HG02759 (cell line): Measurements from ENCODE around the gene RASAL2.
"Not testable (repeated sequence)": the region's sequence is repeated elsewhere in the genome, so short reads cannot be mapped to it uniquely, and the experiment has no call there.

Experiments
- ATAC-seq: cut with Tn5 transposase; IDR thresholded peaks from one replicate; pipeline ENCODE4 v1.9.1; 2021; ENCODE audit warnings: mild to moderate bottlenecking, moderate library complexity; ENCODE audit not compliant: unreplicated experiment

The RASAL2 gene

GRCh38 chr1:178151831-178152230, 57.9 kb downstream of the RASAL2 start:
- ATAC-seq = no peak

- no peak for ATAC-seq
Observed at GRCh38 chr1:178155481-178156255, 61.8 kb downstream of the RASAL2 start.

- ATAC-seq = no peak
Observed at GRCh38 chr1:178160736-178161475, 67.0 kb downstream of the RASAL2 start.

- no peak for ATAC-seq
Observed at GRCh38 chr1:178161516-178161915, 67.6 kb downstream of the RASAL2 start.

- ATAC-seq = no peak
Observed at GRCh38 chr1:178165196-178165595, 71.3 kb downstream of the RASAL2 start.

GRCh38 chr1:178166429-178167024, 72.6 kb downstream of the RASAL2 start:
- ATAC-seq = no peak

GRCh38 chr1:178168536-178168935, 74.6 kb downstream of the RASAL2 start:
- ATAC-seq = no peak

GRCh38 chr1:178169649-178170048, 75.7 kb downstream of the RASAL2 start:
- ATAC-seq = no peak

- no peak for ATAC-seq
Observed at GRCh38 chr1:178172939-178173338, 79.0 kb downstream of the RASAL2 start.

GRCh38 chr1:178174539-178174938, 80.6 kb downstream of the RASAL2 start:
- no peak for ATAC-seq

- ATAC-seq = no peak
Observed at GRCh38 chr1:178180405-178180804, 86.5 kb downstream of the RASAL2 start.

GRCh38 chr1:178183796-178184195, 89.9 kb downstream of the RASAL2 start:
- no peak for ATAC-seq

GRCh38 chr1:178188306-178188705, 94.4 kb downstream of the RASAL2 start:
- no peak for ATAC-seq

- no peak for ATAC-seq
Observed at GRCh38 chr1:178189814-178190213, 95.9 kb downstream of the RASAL2 start.

- no peak for ATAC-seq
Observed at GRCh38 chr1:178190881-178191280, 97.0 kb downstream of the RASAL2 start.

GRCh38 chr1:178192686-178193085, 98.8 kb downstream of the RASAL2 start:
- ATAC-seq = no peak

GRCh38 chr1:178196631-178197030, 102.7 kb downstream of the RASAL2 start:
- ATAC-seq = no peak

- ATAC-seq = not testable (repeated sequence)
Observed at GRCh38 chr1:178202095-178202494, 108.2 kb downstream of the RASAL2 start.

GRCh38 chr1:178202546-178202945, 108.6 kb downstream of the RASAL2 start:
- not testable (repeated sequence) for ATAC-seq

- not testable (repeated sequence) for ATAC-seq
Observed at GRCh38 chr1:178208269-178208856, 114.5 kb downstream of the RASAL2 start.

GRCh38 chr1:178209935-178210334, 116.0 kb downstream of the RASAL2 start:
- ATAC-seq = no peak
